ENCODE measurements around the gene RXRA. TPM values are rescaled to one million over a fixed set of nuclear protein-coding genes. Genes with fewer than 3 reads are reported as not detected.

Gene RXRA
- total and polyA plus RNA-seq, 9 donors = 12.4 to 82.2 (median 70.6) TPM

GRCh38 chr9:134328341-134328840 lies 2.1 kb downstream of the RXRA start:
- Histone ChIP-seq H3K4me1 (ENCODE audit: insufficient read depth) (peaks cover 41% of the 10 kb centered on the region), H3K4me3 (peak overlapping the region; percentile 65), H3K9me3 (no peaks in the 10 kb centered on the region), H3K27me3 (no peaks in the 10 kb centered on the region), H3K36me3 (no peaks in the 10 kb centered on the region), H3K27ac (peak overlapping the region; percentile 58 to 70)
- WGBS, 3 donors = 14 to 20% (median 15%) methylated on average over 14 to 16 of the region's 16 CpGs
- intact Hi-C loops (cut with DNase I) = loop anchor here (5.0 to 10.0 kb wide), 5 partner anchors 104 to 1106 kb away; partner anchors contain the start of gene COL5A1 (in 1 of the 4)
- DNase-seq = peak in 1 of 5 donors; percentile 37
- no peak for TF ChIP-seq EP300 (IDR thresholded peaks at IDR 0.05)
- no peak for TF ChIP-seq CTCF (IDR thresholded peaks at IDR 0.05)
- TF ChIP-seq POLR2A (IDR thresholded peaks at IDR 0.05) = no peak

GRCh38 chr9:134328841-134329575 lies 2.8 kb downstream of the RXRA start:
- peak overlapping the region; percentile 58 to 70 for H3K27ac ChIP-seq
- TF ChIP-seq CTCF (IDR thresholded peaks at IDR 0.05) = peak in 1 of 3 donors; percentile 29
- peak; percentile 9 for TF ChIP-seq POLR2A (IDR thresholded peaks at IDR 0.05)
- TF ChIP-seq EP300 (IDR thresholded peaks at IDR 0.05) = no peak
- 8 to 11% (median 8%) methylated on average over 29 to 31 of the region's 31 CpGs for WGBS, 3 donors
- intact Hi-C loops (cut with DNase I) = loop anchor here (5.0 to 10.0 kb wide), 5 partner anchors 103 to 1106 kb away; partner anchors contain the start of gene COL5A1 (in 1 of the 4)
- H3K27me3 ChIP-seq = no peaks in the 10 kb centered on the region
- DNase-seq = peak; percentile 66 to 77 (median 71)
- peak overlapping the region; percentile 65 for H3K4me3 ChIP-seq
- H3K36me3 ChIP-seq = no peaks in the 10 kb centered on the region
- H3K4me1 ChIP-seq (ENCODE audit: insufficient read depth) = peaks cover 45% of the 10 kb centered on the region
- no peaks in the 10 kb centered on the region for H3K9me3 ChIP-seq

- Histone ChIP-seq H3K27ac (peak overlapping the region; percentile 58 to 70), H3K4me1 (ENCODE audit: insufficient read depth) (peaks cover 48% of the 10 kb centered on the region)
- WGBS, 3 donors = 17 to 36% (median 28%) methylated on average over 6 to 7 of the region's 7 CpGs
Measured at GRCh38 chr9:134329576-134329855, 3.3 kb downstream of the RXRA start.

GRCh38 chr9:134329886-134330285 lies 3.6 kb downstream of the RXRA start:
- 34 to 44% (median 41%) methylated on average over 5 of the region's 5 CpGs for WGBS, 3 donors
- H3K9me3 ChIP-seq = no peaks in the 10 kb centered on the region
- no peaks in the 10 kb centered on the region for H3K27me3 ChIP-seq
- intact Hi-C loops (cut with DNase I) = loop anchor here (5.0 to 10.0 kb wide), 7 partner anchors 37 to 1105 kb away; partner anchors contain the start of gene COL5A1 (in 1 of the 4)
- peak overlapping the region in 1 of 2 donors; percentile 70 for H3K27ac ChIP-seq
- peak in 1 of 5 donors; percentile 41 for DNase-seq
- TF ChIP-seq POLR2A (IDR thresholded peaks at IDR 0.05) (no peak), EP300 (IDR thresholded peaks at IDR 0.05) (no peak), CTCF (IDR thresholded peaks at IDR 0.05) (no peak)
- H3K36me3 ChIP-seq = no peaks in the 10 kb centered on the region
- no peak overlapping the region for H3K4me3 ChIP-seq
- peaks cover 50% of the 10 kb centered on the region for H3K4me1 ChIP-seq (ENCODE audit: insufficient read depth)

More at GRCh38 chr9:134329576-134329855, 3.3 kb downstream of the RXRA start:
- intact Hi-C loops (cut with DNase I) = loop anchor here (5.0 to 10.0 kb wide), 5 partner anchors 103 to 1105 kb away; partner anchors contain the start of gene COL5A1 (in 1 of the 4)
- Histone ChIP-seq H3K27me3 (no peaks in the 10 kb centered on the region), H3K4me3 (peak overlapping the region; percentile 65), H3K9me3 (no peaks in the 10 kb centered on the region), H3K36me3 (no peaks in the 10 kb centered on the region)
- TF ChIP-seq POLR2A (IDR thresholded peaks at IDR 0.05) = no peak
- TF ChIP-seq CTCF (IDR thresholded peaks at IDR 0.05) = no peak
- TF ChIP-seq EP300 (IDR thresholded peaks at IDR 0.05) = no peak
- DNase-seq = no peak
